Vagina (tissue), 2 donors: ENCODE measurements around the gene MYRF.

Experiments used
- POLR2A ChIP-seq, 2 donors: fragments of 450-650 bp; IDR thresholded peaks; one replicate each; pipeline ENCODE4 v1.6.1; 2017; ENCODE audit warnings: antibody characterized with exemption in 2 of 2, mild to moderate bottlenecking in 2 of 2, moderate library complexity in 2 of 2
- POLR2AphosphoS5 ChIP-seq, 2 donors: sonication (generic); formaldehyde crosslinking; IDR thresholded peaks; one replicate each; pipeline ENCODE4 v1.9.0; 2017; ENCODE audit warnings: antibody characterized with exemption in 2 of 2, mild to moderate bottlenecking in 2 of 2, low read depth in 1 of 2; ENCODE audit not compliant: insufficient read depth in 1 of 2
- TF ChIP-seq, protein P1 (sequence below), 3 experiments: fragments of 450-650 bp in 2 of 3; fragments of 200-600 bp in 1 of 3; sonication (generic) in 1 of 3; IDR thresholded peaks; one replicate each; pipeline ENCODE4 v1.5.1; 2017 to 2019; ENCODE audit warnings: antibody characterized with exemption in 3 of 3, mild to moderate bottlenecking in 2 of 3, moderate library complexity in 2 of 3

DNA sequence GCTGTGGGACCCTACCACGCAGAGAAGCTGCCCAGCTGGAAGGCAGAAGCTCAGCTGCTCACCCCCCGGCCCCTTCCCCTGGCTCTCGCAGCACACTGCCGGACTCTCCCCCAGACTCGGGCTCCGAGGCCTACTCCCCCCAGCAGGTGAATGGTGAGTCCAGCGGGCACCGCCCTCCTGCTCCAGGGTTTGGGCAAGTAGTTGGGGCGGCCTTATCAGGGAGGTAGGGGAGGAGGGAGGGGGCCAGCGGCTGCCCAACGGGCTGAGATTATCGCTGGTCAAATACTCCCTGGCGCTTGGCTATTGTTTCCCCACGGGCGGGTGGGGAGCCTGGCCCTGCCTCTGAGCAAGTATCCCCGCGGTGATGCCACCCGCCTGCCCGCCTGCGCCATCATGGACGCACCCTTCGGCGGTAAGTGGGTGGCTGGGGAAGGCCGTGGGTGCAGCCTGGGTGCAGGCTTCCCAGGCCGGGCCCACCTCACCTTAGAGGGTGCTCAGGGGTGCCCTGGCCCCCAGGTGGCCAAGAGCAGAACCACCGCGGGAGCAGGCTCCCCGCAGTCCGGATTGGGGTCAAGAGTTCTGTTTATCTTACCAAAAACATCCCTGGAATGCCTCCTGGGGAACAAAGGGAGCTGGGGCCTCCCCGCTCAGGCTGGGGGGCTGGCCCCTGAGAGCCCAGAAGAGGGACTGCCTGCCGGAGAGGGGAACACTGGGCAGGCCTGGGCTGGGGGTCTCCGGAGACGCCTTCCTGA is 16.9 kb downstream of the MYRF start:
- TF ChIP-seq POLR2AphosphoS5 (IDR thresholded peaks at IDR 0.05; ENCODE audit: insufficient read depth in 1 of 2, low read depth in 1 of 2) (no peak), POLR2A (IDR thresholded peaks at IDR 0.05) (no peak)
- TF ChIP-seq, protein P1, sequence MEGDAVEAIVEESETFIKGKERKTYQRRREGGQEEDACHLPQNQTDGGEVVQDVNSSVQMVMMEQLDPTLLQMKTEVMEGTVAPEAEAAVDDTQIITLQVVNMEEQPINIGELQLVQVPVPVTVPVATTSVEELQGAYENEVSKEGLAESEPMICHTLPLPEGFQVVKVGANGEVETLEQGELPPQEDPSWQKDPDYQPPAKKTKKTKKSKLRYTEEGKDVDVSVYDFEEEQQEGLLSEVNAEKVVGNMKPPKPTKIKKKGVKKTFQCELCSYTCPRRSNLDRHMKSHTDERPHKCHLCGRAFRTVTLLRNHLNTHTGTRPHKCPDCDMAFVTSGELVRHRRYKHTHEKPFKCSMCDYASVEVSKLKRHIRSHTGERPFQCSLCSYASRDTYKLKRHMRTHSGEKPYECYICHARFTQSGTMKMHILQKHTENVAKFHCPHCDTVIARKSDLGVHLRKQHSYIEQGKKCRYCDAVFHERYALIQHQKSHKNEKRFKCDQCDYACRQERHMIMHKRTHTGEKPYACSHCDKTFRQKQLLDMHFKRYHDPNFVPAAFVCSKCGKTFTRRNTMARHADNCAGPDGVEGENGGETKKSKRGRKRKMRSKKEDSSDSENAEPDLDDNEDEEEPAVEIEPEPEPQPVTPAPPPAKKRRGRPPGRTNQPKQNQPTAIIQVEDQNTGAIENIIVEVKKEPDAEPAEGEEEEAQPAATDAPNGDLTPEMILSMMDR (IDR thresholded peaks at IDR 0.05), result no peak
